Esophagus muscularis mucosa (tissue), 4 donors: Measurements from ENCODE around the gene MACROD2.

Source experiments
- EP300 ChIP-seq: sonication (generic); formaldehyde crosslinking; IDR thresholded peaks from one replicate; pipeline ENCODE4 v1.6.1; 2017; ENCODE audit warnings: antibody characterized with exemption
- POLR2AphosphoS5 ChIP-seq, 2 donors: sonication (generic); formaldehyde crosslinking; IDR thresholded peaks; one replicate each; pipeline ENCODE4 v1.6.1; 2017; ENCODE audit warnings: antibody characterized with exemption in 2 of 2
- TF ChIP-seq, protein P1 (sequence below), 3 experiments: fragments of 200-600 bp in 2 of 3; fragments of 450-650 bp in 1 of 3; sonication (generic) in 2 of 3; IDR thresholded peaks; one replicate each; pipeline ENCODE4 v1.5.1; 2017 to 2019; ENCODE audit warnings: antibody characterized with exemption in 3 of 3, mild to moderate bottlenecking in 2 of 3, moderate library complexity in 1 of 3

DNA sequence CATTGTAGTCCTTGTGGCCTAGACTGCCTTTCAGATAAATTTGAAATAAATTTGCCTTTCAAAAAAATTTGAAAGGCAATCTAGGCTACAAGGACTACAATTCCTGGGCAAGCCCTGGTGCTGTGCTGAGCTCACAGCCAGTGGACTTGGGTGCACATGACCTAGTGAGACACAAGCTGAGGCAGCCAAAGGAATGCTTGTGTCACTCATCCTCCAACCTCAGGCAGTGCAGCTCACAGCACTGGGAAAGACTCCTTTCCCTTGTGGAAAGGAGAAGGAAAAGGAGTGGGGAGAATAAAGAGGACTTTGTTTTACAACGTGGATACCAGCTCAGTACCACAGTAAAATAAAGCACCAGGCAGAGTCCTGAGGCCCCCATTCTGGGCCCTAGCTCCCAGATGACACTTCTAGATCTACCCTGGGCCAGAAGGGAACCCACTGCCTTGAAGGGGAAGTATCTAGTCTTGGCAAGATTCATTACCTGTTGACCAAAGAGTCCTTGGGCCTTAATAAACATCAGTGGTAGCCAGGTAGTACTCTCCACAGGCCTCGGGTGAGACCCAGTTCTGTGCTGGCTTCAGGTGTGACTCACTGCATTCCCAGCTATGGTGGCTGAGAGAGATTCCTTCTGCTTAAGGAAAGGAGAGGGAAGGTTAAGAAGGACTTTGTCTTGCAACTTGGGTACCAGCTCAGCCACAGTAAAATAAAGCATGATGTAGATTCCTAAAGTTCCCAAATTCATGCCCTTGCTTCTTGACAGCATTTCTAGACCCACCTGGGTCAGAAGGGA, 1001.8 kb downstream of the MACROD2 start:
- TF ChIP-seq, protein P1, sequence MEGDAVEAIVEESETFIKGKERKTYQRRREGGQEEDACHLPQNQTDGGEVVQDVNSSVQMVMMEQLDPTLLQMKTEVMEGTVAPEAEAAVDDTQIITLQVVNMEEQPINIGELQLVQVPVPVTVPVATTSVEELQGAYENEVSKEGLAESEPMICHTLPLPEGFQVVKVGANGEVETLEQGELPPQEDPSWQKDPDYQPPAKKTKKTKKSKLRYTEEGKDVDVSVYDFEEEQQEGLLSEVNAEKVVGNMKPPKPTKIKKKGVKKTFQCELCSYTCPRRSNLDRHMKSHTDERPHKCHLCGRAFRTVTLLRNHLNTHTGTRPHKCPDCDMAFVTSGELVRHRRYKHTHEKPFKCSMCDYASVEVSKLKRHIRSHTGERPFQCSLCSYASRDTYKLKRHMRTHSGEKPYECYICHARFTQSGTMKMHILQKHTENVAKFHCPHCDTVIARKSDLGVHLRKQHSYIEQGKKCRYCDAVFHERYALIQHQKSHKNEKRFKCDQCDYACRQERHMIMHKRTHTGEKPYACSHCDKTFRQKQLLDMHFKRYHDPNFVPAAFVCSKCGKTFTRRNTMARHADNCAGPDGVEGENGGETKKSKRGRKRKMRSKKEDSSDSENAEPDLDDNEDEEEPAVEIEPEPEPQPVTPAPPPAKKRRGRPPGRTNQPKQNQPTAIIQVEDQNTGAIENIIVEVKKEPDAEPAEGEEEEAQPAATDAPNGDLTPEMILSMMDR (IDR thresholded peaks at IDR 0.05): no peak
- TF ChIP-seq POLR2AphosphoS5 (IDR thresholded peaks at IDR 0.05) (no peak), EP300 (no peak)
